Nucleus accumbens (tissue), 56 donors: ENCODE measurements around the gene TSC2.
"Not testable (repeated sequence)": the region's sequence is repeated elsewhere in the genome, so short reads cannot be mapped to it uniquely, and the experiment has no call there.

Source experiments
- DNase-seq, 56 donors: peaks; one replicate each; lab custom pipeline; 2025; lab: John Stamatoyannopoulos, UW

TSC2 gene

DNA sequence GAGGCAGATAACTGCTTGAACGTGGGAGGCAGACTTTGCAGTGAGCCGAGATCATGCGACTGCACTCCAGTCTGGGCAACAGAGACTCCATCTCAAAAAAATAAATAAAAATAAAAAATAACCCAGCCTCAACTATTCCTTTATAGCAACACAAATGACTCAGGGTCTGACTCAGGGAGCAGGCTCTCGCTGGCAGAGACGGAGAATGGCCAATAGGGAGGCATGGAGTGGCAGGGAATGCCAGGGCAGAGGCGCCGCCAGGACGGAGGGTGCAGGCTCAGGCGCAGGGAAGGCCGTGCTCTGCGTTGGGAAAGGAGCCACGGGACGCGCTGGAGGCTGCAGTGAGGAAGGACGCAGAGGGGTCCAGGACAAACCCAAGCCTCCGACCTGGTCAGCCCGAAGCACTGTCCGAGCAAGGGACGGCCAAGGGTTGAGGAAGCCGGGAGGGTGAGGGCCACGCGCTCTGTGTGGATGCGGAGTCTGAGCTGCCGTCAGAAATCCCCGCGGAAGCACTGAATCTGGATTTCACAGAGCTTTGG is 47.6 kb downstream of the TSC2 start:
- no peak for DNase-seq

DNA sequence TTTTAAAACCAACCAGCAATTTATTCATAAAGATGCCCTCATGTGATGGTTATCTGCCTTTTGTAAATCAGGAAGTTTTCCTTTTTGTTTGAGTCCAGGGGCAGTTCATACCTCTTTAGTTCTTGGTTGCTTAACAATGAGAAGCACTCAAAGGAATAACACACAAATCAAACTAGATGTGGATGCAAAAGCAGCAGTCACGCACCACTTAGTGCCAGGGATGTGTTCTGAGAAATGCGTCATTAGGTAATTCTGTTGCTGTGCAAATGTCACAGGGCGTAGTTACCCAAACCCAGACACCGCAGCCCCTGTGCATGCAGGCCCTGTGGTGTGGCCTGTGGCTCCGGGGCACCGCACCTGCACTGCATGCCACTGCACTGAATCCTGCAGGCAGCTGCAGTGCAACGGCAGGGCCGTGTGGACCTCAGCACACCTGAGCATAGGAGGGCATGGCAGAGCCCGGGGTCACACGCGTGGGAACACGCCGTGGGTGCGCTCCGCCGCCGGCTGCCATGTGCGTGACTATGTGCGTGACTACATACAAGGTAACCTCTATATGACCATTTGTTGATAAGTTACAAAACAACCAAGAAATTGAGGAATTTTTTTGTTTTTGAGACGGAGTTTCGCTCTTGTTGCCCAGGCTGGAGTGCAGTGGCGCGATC is 48.3 kb downstream of the TSC2 start:
- no peak for DNase-seq

DNA sequence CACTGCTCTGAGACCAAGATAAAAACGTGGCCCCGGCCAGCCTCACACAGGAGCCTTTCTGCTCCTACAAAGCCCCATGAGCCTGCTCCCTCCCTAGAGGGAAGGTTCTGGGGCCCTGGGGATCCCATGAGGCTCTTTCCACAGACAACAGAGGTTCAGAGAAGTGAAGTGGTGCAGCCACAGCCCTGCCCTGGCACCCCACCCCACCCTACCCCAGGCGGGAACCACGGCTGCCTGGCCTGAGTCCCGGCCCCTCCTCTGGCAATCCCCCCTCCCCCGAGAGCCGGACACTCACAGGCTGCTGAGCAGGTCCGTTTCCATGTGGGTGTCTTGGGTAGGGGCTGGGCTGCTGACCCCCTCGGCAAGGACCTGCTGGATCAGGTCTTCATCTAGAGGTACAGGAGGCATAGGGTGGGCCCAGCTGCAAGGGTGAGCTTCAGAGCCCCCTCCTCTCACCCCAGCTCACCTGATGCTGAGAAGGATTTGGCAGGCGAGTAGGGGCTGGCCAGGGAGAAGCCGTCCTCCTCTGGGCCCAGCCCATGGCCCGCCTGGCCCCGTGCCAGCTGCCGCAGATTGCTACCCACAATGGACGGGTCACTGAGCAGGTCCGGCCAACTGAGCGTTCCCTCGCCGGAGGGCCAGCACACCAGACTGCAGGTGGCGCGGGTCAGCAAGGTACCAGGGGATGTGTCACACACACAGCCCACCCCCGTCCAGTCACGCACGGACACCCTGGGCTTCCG is 49.2 kb downstream of the TSC2 start:
- DNase-seq: peak in 8 of 56 donors; percentile 2 to 56 (median 21)

DNA sequence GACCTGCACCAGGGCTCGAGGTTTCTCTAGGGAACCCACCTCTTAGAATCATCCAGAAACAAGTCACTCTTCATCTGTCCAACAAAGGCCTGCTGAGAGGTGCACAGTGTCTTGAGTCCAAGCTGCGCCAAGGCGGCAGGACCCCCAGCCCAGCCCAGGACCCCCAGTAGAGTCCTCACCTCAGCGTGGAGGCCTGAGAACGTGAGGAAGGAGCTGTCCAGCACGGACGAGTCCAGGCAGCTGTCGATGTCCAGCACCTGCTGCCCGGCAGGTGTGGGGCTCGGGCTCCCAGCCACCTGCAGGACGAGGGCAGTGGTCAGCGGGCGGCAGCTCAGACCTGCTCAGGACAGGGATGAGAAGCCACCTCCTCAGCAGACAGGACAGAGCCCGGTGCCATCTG is 49.9 kb downstream of the TSC2 start:
- not testable (repeated sequence) for DNase-seq

DNA sequence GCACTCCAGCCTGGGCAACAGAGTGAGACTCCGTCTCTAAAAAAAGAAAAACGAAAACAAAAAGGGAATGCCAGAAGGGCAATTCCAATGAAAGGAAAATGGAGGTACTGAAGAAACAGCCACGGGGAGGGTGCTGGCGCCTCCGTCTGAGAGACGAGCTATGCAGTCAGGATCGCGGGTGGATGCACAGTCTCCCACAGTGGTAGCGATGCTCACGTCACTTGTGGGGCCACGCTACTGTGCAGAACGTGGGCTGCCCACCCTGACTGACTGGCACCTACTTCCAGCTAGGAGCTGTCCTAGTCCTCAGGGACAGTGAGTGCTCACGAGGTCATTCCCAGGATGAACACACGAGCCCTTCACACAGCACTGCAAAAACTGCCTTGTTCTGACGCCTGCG is 53.8 kb downstream of the TSC2 start:
- peak in 3 of 56 donors; percentile 17 to 19 (median 17) for DNase-seq

DNA sequence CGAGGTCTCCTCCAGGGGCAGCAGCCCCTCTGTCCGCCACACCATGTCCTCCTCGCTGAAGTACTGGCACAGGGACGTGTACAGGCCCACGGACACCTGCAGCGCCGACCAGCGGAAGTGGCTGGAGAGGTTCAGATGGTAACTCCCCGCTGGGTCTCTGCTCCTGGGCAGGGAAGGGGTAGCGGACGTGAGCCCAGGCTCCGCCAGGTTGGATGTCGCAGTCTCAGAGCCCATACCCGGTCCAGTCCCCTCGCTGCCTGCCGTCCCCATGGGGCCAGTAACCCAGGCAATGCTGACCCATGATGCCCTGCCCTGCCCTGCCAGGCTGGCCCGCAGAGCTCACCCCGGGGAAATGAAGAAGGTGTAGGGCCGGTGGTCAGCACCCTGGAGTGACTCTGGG is 54.7 kb downstream of the TSC2 start:
- no peak for DNase-seq

DNA sequence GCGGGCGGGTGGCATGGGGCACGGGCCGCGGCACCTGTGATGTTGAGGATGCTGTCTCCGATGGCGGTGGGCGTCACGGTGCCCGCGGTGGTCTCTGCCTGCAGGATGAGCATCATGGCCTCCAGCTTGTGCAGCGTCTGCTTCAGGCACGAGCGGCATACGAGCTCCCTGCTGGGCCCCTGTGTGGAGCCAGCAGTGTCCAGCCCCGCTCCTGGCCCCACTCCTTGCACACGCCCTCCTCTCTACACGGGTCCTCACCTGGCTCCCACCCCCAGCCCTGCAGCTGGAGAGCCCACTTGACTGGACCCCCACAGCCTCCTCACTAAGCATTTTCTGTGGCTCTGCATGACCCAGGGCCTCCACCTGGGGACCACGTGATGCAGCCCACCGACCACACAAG is 56.7 kb downstream of the TSC2 start:
- not testable (repeated sequence) for DNase-seq

DNA sequence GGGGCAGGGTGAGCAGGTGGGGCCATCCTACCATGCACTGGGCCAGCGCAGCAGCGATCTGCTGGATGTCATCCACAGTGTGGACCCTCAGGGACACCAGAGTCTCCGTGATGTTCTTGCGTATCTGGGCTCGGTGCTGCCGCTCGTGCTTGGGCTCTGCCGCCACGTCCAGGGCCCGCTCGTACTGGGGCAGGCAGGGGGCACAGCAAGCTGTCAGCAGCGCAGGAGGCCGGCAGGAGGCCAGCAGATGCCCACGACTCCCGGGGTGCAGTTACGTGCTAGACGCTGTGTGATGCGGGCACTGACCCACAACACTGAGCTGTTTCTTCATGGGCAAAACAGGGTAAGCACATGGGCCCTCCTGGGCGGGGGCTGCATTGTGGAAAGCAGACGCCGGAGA is 57.5 kb downstream of the TSC2 start:
- DNase-seq: not testable (repeated sequence)

DNA sequence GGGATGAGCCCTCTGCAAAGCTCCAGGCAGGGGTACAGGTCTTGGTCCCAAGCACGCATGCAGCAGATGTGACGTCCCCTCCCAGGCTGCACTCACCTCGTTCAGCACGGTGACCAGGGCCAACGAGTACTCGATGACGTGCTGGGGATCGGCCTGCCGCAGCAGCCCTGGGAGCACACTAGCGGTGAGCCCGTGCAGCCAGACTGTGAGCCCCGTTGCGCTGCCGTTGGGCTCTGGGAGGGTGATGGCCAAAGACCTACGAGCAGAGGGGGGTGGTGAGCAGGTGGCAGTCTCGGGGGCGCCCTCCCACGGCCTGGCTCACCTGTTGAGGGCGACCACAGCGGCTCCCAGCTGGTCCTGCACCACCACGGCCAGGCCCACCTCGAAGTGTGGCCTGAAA is 58.0 kb downstream of the TSC2 start:
- not testable (repeated sequence) for DNase-seq

DNA sequence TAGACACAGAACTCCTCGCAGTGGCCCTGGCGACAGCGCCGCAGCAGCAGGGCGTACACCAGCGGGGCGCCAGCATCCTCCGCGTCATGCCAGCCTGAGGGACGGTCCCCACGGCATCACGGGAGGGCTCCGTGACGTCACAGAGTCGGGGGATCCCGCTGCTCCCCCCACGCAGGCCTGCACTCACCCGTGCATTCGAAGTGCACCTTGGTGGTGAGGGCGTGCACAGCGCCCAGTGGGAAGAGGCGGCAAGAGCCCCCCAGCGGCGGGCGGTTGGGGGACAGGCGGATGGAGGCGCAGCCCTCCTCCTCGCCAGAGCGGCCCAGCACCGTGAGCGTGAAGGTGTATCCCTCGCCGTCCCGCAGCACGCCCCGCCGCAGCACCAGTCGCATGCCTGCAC is 58.4 kb downstream of the TSC2 start:
- DNase-seq: not testable (repeated sequence)

DNA sequence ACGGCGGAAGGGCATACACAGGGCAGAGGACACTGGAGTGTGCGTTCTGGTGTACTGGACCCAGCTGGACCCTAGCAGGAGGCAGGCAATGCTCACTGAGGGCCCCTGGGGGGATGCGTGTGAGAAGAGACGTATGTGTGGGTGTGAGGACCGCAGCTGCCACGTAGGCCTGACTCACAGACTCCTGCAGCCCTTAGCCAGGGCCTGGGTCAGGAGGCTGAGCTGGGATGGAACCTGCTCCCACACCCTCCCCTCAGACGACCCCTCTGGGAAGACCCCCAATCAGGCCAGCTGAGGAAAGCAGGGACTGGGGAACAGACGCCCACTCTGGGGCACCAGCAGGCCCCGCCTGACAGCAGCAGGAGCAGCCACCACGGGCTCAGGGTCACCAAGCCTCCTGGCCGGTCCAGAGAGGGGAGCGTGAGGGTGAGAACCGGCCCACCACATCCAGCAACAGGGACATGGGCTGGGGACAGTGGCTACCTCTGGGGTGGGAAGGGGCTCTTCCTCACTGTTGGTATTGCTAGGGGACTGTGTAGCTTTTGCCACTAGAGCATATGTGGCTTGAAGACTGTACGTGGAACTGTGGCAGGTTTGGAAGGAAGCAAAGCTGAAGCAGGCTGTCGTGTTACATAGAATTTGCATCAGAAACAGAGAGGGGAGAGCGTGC is 59.5 kb downstream of the TSC2 start:
- DNase-seq: not testable (repeated sequence)

DNA sequence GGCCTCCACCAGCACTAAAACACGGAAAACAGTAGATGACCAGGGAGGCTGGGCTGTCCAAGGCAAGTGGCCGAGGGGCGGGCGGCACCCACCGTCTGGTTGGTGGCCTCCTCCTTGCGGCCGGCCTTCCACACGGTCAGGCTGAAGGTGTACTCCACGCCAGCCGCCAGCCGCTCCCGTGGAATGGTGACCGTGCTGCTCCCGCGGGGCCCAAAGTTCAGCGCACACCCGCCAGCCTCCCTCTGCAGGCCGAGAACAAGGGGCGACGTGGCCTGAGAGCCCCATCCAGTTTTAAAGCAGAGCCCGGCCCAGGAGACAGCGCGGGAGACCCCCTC is 60.0 kb downstream of the TSC2 start:
- DNase-seq: not testable (repeated sequence)

DNA sequence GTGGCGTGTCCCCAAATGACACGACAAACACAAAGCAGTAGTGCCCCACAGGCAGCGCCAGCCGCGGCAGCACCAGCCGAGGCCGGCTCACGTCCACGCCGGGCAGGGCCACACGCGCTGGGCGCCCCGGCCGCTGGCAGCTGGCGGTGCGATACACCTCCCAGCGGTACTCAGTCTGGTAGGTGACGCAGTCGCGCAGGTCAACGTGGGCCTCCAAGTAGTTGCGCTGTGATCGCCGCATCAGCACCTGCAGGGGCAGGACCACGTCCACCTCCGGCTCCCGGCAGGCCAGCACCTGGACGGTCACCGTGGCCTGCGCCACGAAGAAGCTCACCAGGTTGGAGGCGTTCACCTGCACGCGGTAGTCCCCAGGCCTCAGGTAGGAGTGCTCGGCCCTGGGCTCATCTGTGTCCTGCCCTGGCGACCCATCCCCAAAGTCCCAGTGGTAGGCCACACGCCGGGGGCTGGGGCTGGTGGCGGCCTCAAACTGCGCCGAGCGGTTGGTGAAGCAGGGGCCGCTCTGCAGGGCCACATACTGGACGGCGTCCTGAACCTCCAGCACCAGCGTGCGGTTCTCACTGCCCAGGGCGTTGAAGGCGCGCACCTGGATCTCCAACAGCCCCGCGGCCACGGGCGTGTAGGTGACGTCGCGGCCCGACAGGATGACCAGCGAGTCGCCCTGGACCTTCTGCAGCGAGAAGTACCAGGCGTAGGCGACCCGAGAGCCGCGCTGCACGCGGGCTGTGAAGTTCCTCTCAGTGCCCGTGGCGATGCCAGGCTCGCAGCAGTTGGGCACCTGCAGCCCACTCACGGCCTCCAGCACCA is 60.9 kb downstream of the TSC2 start:
- not testable (repeated sequence) for DNase-seq

DNA sequence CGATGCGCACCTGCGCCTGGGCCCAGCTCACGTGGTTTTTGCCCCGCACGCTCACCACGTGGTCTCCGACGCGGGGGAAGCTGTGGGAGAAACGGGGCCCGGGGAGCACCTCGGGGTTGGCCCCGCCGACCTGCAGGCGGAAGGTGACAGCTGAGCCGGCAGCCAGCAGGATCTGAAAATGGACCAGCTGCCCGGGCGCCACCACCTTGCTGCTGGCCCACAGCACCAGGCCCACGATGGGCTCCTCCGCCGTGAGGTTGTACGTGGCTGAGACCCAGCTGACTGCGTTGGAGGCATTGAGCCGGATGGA is 61.4 kb downstream of the TSC2 start:
- DNase-seq: not testable (repeated sequence)

DNA sequence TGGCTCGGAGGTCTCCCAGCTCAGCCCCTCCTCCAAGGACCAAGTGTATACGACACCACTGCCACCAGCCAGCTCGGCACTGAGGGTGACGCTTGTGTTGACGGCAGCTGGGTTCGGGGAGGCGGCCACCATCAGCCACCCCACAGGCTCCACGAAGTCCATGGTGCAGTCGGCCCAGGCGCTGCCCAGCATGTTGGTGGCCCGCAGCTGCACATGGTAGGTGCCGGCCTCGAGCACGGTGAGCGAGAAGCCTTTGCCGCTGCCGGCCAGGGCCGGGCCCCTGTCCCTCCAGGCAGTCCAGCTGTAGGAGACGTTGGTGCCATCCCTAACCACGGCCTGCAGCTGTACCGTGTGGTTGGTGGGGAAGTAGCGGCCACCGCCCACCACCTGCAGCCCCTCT is 62.1 kb downstream of the TSC2 start:
- DNase-seq: not testable (repeated sequence)

DNA sequence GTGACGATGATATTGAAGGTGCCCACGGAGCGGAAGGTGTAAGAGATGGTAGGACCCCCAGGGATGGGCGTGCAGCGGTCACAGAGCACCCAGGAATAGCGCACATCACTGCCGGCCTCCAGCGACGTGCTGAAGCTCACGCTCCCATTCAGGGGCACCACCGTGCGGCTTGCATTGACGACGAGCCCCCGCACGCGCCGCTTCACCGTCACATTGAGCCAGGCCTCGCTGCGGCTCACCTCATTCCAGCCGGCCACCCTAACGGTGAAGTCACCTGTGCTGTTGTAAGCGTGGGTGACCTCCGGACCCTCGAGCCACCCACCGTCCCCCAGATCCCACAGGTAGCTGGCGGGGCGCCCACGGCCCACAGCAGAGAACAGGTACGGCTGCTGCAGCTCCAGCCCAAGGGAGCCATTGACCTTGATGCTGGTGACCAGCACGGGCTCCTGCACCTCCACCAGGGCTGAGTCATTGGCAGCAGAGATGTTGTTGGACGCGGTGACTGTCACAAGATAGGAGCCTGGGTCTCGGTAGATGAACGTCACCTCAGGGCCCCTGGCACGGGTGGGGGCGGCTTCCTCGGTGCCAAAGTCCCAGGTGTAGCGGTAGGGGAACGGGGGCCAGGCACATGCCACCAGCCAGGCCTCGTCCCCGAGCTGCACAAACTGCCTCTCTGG is 62.7 kb downstream of the TSC2 start:
- DNase-seq: not testable (repeated sequence)

DNA sequence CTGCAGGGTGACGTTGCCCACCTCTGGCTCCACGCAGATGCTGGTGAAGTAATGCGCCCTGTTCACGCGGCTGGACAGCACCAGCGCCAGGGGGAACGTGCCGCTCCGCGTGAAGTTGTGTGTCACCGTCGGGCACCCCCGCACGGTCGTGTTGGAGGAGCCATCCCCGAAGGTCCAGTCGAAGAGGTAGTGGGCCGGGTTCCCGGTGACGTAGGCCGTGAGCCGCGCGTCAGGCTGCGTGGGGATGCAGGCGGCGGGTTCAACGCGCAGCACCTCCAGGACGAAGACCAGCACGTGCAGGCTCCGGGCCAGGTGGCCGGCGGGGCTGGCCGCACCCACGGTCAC is 63.2 kb downstream of the TSC2 start:
- DNase-seq: not testable (repeated sequence)

DNA sequence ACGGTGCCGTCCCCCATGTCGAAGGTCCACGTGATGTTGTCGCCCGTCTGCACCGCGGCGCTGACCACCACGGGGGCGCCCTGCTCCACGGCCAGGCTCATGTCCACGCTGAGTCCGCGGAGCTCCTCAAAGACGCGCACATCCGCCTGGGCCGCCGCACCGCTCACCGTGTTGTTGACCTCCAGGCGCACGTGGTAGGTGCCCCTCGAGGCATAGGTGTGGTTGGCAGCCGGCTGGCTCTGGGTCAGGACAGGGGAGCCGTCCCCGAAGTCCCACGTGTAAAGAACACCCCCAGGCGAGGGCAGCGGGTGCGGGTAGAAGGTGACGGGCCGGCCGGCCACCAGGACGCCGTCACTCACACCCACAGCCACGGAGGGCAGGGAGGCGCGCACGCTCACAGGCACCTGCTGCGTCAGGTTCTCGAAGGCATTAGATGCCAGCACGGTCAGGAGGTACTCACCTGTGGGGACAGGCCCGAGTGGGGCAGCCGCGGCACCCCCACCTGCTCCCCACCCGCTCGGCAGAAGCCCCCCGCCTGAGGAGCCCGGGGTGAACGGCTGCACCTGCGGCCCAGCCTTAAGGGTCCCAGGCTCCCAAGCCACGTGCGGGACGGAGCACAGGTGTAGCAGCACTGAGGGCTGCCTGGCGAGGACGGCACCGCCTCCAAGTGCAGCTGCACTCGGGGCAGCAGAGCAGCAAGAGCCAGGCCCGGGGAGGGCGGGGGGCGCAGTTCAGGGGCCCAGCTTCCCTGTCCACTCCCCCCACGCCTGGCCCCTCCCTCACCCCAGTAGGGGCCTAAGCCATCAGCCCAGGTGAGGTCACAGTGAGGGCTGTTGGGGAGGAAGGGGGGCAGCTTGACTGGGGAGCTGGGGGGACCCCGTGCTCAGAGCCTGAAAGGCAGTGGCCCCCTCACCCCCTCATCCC is 63.9 kb downstream of the TSC2 start:
- DNase-seq: not testable (repeated sequence)

DNA sequence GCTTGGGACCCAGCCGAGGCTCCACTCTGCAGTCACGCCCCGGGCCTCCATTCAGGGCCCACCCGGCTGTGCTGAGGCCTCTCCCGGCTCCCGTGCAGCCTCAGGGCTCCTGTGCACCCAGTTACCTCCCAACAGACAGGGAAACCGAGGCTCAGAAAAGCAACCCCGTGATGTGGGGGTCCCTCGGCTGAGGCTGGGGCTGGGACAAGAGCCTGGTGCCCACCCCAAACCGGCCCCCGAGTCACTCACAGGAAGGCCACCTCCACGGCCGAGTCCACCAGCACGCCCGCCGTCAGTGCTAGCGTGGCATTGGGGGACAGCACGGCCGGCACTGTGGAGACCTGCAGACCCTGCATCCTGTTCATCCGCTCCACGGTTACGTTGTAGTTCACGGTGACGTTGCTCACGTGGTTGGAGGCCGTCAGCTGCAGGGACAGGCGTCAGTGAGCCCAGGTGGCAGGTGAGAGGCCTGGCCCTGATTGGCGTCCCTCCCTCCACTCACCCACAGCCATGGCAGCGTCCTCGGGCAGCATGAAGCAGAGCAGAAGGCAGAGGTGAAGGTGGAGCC is 64.8 kb downstream of the TSC2 start:
- DNase-seq: not testable (repeated sequence)
